Stimulated activated CD4-positive, alpha-beta T cell treated with anti-CD3 and anti-CD28 coated beads, TNF-alpha, amount 100 ng/mL, for 24 hours (primary cell): ENCODE data around the gene ESPL1.
A peak's percentile ranks its signal among the peaks of the same experiment; 100 is the strongest.
"Not testable (repeated sequence)": the region's sequence is repeated elsewhere in the genome, so short reads cannot be mapped to it uniquely, and the experiment has no call there.

ENCODE experiments used
- DNase-seq, 3 experiments: peaks; one replicate each; pipeline ENCODE4 v3.0.0-alpha.2; 2020; ENCODE audit warnings: low read depth in 3 of 3

Gene ESPL1

GRCh38 chr12:53258541-53259539 is 9.3 kb upstream of the ESPL1 start:
- no peak for DNase-seq

GRCh38 chr12:53259891-53260290 is 8.2 kb upstream of the ESPL1 start:
- no peak for DNase-seq

GRCh38 chr12:53265783-53266182 is 2.3 kb upstream of the ESPL1 start:
- DNase-seq = no peak

- peak in 1 of 3 experiments; percentile 42 for DNase-seq
Measured at GRCh38 chr12:53267306-53267998, 647 bp upstream of the ESPL1 start.

GRCh38 chr12:53268630-53269562 is 797 bp downstream of the ESPL1 start:
- DNase-seq = no peak

GRCh38 chr12:53274445-53274844 is 6.3 kb downstream of the ESPL1 start:
- DNase-seq = no peak

GRCh38 chr12:53276511-53276910 is 8.4 kb downstream of the ESPL1 start:
- no peak for DNase-seq

- DNase-seq = no peak
Measured at GRCh38 chr12:53277981-53278380, 9.9 kb downstream of the ESPL1 start.

GRCh38 chr12:53279283-53279869 is 11.3 kb downstream of the ESPL1 start:
- no peak for DNase-seq

GRCh38 chr12:53279888-53280498 is 11.9 kb downstream of the ESPL1 start:
- no peak for DNase-seq

GRCh38 chr12:53286448-53286847 is 18.3 kb downstream of the ESPL1 start:
- no peak for DNase-seq

GRCh38 chr12:53287741-53288216 is 19.7 kb downstream of the ESPL1 start:
- DNase-seq = peak; percentile 46 to 57 (median 56)

GRCh38 chr12:53288322-53288721 is 20.2 kb downstream of the ESPL1 start:
- DNase-seq = no peak

- DNase-seq = no peak
Measured at GRCh38 chr12:53289891-53290290, 21.8 kb downstream of the ESPL1 start.

- DNase-seq = no peak
Measured at GRCh38 chr12:53290661-53291060, 22.6 kb downstream of the ESPL1 start.

- no peak for DNase-seq
Measured at GRCh38 chr12:53292426-53292825, 24.3 kb downstream of the ESPL1 start.

GRCh38 chr12:53295070-53295890 is 27.2 kb downstream of the ESPL1 start, which contains the start of gene PFDN5:
PFDN5 (plus strand) TSS chr12:53295542; CDS start chr12:53295568, 26 bp downstream.
- DNase-seq = peak; percentile 72 to 84 (median 75)

- no peak for DNase-seq
Measured at GRCh38 chr12:53295891-53296219, 27.8 kb downstream of the ESPL1 start.

- not testable (repeated sequence) for DNase-seq
Measured at GRCh38 chr12:53297106-53297505, 29.0 kb downstream of the ESPL1 start.

- no peak for DNase-seq
Measured at GRCh38 chr12:53298164-53298563, 30.1 kb downstream of the ESPL1 start.
